ENCODE results near the gene NPEPL1. TPM values are rescaled to one million over a fixed set of nuclear protein-coding genes. Genes with fewer than 3 reads are reported as not detected.

NPEPL1 gene
- total and polyA plus RNA-seq, 2 donors (not counting 3 experiments of a cell fraction or from before 2014, with no cell fraction given), result 22.5 to 40.8 TPM

DNA sequence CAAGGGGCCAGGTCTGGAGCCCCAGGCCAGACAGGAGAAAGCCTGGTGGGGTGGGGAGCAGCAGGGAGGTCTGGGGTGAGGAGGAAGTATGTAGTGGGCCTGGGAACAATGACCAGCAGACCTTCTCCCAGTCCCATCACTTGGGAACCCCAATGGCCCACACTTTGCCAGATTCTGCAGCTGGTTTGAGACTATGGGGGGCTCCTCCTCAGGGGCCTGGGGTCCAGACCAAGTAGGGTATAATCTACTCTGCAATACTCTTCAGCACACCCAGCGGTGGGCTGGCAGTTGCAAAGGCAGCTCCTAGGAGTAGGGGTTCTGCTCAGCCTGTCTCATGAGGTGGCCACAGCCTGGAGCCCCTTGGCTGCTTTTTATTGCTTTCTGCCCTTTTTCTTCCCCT, 52.8 kb downstream of the NPEPL1 start:
- Histone ChIP-seq H4K20me1 (replicated peaks; ENCODE audit: control insufficient read depth, extremely low read depth, insufficient read depth, low read length) (no peaks in the 10 kb centered on the region), H3K9me1 (replicated peaks; ENCODE audit: control insufficient read depth, extremely low read depth, insufficient read depth, low read length) (no peaks in the 10 kb centered on the region), H3K9me3 (replicated peaks; ENCODE audit: control insufficient read depth, insufficient read depth, low read length) (no peaks in the 10 kb centered on the region), H3K79me2 (ENCODE audit: control insufficient read depth, insufficient read depth, low read length) (no peaks in the 10 kb centered on the region), H2AFZ (ENCODE audit: low read depth, low read length) (no peak overlapping the region), H3K4me3 (replicated peaks in 1 of 3; ENCODE audit: insufficient read depth in 1 of 3, low read depth in 1 of 3, low read length in 3 of 3) (no peak overlapping the region), H3K27ac (ENCODE audit: insufficient read depth, low read depth, low read length) (no peak overlapping the region), H3K4me2 (ENCODE audit: insufficient read depth, low read length) (no peak overlapping the region), H3K27me3 (ENCODE audit: control insufficient read depth in 2 of 2, insufficient read depth in 2 of 2, low read length in 2 of 2) (peaks cover 2% of the 10 kb centered on the region in 2 experiments), H3K4me1 (ENCODE audit: control insufficient read depth, extremely low read depth, insufficient read depth, low read length) (no peaks in the 10 kb centered on the region), H3K36me3 (ENCODE audit: control insufficient read depth in 2 of 2, extremely low read depth in 1 of 2, insufficient read depth in 2 of 2, low read length in 2 of 2) (no peaks in the 10 kb centered on the region), H3K9ac (replicated peaks; ENCODE audit: extremely low read depth, insufficient read depth, low read length) (no peak overlapping the region)
- FAIRE-seq (no peak), DNase-seq (ENCODE audit: low read depth, low spot score) (no peak)
- TF ChIP-seq JUN (IDR thresholded peaks at IDR 0.05; ENCODE audit: borderline replicate concordance, insufficient read depth, insufficient read length, low read depth) (no peak), MYC (IDR thresholded peaks at IDR 0.05; ENCODE audit: low read depth, low read length) (no peak), GATA2 (IDR thresholded peaks at IDR 0.05; ENCODE audit: insufficient read depth, insufficient read length, low read depth, low read length) (no peak)
- POLR2A ChIA-PET, result no interaction called here
- dilution Hi-C loops (cut with MboI; ENCODE audit: extremely low pct_ligation_motif_present, low sequenced_read_pairs), result no loop called here
- CTCF ChIA-PET, result no interaction called here
- intact Hi-C loops (cut with micrococcal nuclease), result no loop called here
- BruUV-seq (replicated peaks), result no TSS peak

DNA sequence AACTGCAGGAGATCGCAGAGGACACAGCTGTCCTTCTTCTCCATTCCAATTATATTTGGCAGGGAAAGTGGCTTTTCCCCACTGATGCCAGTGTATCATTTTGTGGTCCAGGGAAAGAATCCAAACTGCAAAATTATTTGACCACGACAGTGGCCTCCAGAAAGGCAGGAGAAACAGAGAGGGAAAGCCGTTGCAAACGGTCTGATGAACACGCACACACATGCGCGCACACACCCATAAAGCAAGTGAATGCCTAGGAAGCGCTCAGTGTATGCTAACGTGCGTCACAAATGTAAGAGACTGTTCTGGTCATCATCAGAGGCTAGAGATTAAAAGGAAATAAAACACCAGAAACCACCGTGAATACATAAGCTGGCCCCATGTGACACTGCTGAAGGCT, 54.0 kb downstream of the NPEPL1 start:
- Histone ChIP-seq H3K9me1 (replicated peaks; ENCODE audit: control insufficient read depth, extremely low read depth, insufficient read depth, low read length) (no peaks in the 10 kb centered on the region), H2AFZ (ENCODE audit: low read depth, low read length) (no peak overlapping the region), H3K9me3 (replicated peaks; ENCODE audit: control insufficient read depth, insufficient read depth, low read length) (no peaks in the 10 kb centered on the region), H3K27ac (ENCODE audit: insufficient read depth, low read depth, low read length) (no peak overlapping the region), H3K4me3 (replicated peaks in 1 of 3; ENCODE audit: insufficient read depth in 1 of 3, low read depth in 1 of 3, low read length in 3 of 3) (no peak overlapping the region), H4K20me1 (replicated peaks; ENCODE audit: control insufficient read depth, extremely low read depth, insufficient read depth, low read length) (no peaks in the 10 kb centered on the region), H3K27me3 (ENCODE audit: control insufficient read depth in 2 of 2, insufficient read depth in 2 of 2, low read length in 2 of 2) (peaks cover 2% of the 10 kb centered on the region in 2 experiments), H3K9ac (replicated peaks; ENCODE audit: extremely low read depth, insufficient read depth, low read length) (no peak overlapping the region), H3K79me2 (ENCODE audit: control insufficient read depth, insufficient read depth, low read length) (no peaks in the 10 kb centered on the region), H3K4me2 (ENCODE audit: insufficient read depth, low read length) (no peak overlapping the region), H3K4me1 (ENCODE audit: control insufficient read depth, extremely low read depth, insufficient read depth, low read length) (no peaks in the 10 kb centered on the region), H3K36me3 (ENCODE audit: control insufficient read depth in 2 of 2, extremely low read depth in 1 of 2, insufficient read depth in 2 of 2, low read length in 2 of 2) (no peaks in the 10 kb centered on the region)
- DNase-seq (ENCODE audit: low read depth, low spot score) (no peak), FAIRE-seq (no peak)
- no TSS peak for BruUV-seq (replicated peaks)
- POLR2A ChIA-PET, result no interaction called here
- intact Hi-C loops (cut with micrococcal nuclease), result no loop called here
- TF ChIP-seq JUN (IDR thresholded peaks at IDR 0.05; ENCODE audit: borderline replicate concordance, insufficient read depth, insufficient read length, low read depth), result no peak
- TF ChIP-seq EZH2 (IDR thresholded peaks at IDR 0.05; ENCODE audit: borderline replicate concordance, low read depth, low read length, severe bottlenecking), result no peak
- TF ChIP-seq CTCF (IDR thresholded peaks at IDR 0.05; ENCODE audit: extremely low read depth in 1 of 2, insufficient read depth in 1 of 2, low read depth in 1 of 2, low read length in 2 of 2), result no peak
- TF ChIP-seq GATA2 (IDR thresholded peaks at IDR 0.05; ENCODE audit: insufficient read depth, insufficient read length, low read depth, low read length), result no peak
- TF ChIP-seq POLR2A (IDR thresholded peaks at IDR 0.05; ENCODE audit: low read depth, low read length), result no peak
- no peak for TF ChIP-seq MAX (IDR thresholded peaks at IDR 0.05; ENCODE audit: insufficient read depth, insufficient read length)
- no peak for TF ChIP-seq FOS (IDR thresholded peaks at IDR 0.05; ENCODE audit: borderline replicate concordance, insufficient read depth, low read length)
- TF ChIP-seq MYC (IDR thresholded peaks at IDR 0.05; ENCODE audit: low read depth, low read length), result no peak
- no peak for TF ChIP-seq POLR2AphosphoS5 (IDR thresholded peaks at IDR 0.05; ENCODE audit: insufficient read depth, low read depth, low read length)
- CTCF ChIA-PET, result no interaction called here
- dilution Hi-C loops (cut with MboI; ENCODE audit: extremely low pct_ligation_motif_present, low sequenced_read_pairs), result no loop called here

All from endothelial cell of umbilical vein (primary cell).